ENCODE results near the gene CAMK2G.
"Not testable (repeated sequence)": the region's sequence is repeated elsewhere in the genome, so short reads cannot be mapped to it uniquely, and the experiment has no call there.

The CAMK2G gene

DNA sequence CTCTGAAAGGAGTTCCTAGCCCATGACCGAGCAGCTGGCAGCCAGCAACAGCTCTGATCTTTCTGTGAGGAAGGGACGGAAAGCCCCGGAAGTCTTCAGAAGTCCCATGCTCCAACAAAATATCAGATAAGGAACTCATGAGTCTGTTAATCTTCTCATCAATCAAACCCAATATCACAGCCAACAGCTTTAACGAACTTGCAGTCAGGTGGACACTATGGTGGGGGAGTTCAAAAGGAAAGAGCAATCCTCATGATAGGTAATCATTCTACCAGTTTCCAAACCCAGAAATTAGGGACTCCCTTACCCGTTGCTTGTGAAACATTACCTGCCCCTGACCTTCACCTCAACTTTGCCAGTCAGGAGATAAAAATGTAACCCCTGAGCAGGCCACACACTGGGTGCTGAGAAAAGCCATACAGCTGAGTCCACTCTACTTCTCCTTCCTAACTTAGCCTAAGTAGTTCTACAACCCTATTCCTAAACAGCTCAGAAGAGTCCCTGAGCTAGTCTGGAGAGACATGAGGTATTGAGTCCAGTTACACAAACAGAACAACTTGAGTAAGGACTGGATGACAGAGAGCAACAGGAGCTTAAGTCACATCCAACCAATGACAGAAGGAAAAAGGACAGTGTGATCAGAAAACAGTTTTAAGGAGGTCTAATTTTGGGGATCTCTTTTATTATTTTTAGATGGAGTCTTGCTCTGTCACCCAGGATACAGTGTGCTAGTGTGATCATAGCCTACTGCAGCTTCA lies 65.1 kb downstream of the CAMK2G start:
- no peak for FAIRE-seq

DNA sequence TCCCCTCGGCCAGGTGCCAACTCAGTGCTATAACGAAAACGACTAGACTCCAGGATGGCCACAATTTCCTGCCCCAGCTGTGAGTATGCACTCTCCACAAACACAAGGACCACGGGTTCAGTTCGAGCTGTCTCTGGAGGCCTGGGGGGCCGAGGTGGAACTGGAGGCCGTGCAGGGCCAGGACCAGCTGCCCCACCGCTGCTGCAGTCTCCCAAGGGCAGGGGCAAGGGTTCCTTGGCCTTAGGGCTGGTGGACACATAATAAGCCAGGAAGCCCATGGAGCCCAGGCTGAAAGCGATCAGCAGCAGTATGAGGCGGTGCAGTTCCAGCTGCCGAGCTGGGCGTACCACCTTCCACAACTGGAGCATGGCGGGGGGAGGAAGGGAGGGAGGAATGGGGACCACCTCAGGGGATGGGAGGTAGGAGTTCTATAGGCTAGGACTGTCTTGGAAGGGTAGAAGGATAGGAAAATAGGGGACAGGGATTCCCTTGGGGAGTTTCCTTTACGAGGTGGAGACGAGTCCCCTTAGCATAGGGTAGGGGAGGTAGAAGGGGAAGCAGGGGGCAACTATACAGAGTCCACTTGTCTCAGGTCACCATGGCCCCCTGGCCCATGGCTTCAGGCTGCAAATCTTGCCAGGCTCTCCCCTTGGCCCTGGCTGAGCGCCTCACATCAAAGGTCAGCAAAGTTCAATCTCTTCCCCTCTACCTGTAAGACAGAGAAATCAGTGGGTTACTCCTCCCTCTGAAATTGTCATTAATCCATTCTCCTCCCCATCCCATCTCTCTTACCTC lies 66.1 kb downstream of the CAMK2G start:
- FAIRE-seq = no peak

DNA sequence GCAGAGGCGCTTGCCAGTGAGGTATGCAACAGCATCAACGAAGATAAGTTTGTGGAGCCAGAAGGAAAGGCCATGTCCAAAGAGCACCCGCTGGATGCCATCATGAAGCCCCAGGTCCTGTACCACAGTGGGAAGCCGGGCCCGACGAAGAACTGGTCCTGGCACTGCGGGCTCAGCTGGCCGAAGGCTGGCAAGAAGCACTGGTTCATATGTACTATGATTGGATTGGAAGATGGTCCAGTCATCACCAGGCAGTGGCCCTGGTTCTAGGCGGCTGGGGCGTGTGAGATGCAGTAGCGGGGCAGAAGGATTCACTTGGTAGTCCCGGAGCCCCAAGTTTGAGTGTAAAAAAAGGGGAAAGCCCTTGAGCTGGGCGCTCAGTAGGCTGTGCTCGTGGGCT lies 66.9 kb downstream of the CAMK2G start:
- FAIRE-seq = no peak

DNA sequence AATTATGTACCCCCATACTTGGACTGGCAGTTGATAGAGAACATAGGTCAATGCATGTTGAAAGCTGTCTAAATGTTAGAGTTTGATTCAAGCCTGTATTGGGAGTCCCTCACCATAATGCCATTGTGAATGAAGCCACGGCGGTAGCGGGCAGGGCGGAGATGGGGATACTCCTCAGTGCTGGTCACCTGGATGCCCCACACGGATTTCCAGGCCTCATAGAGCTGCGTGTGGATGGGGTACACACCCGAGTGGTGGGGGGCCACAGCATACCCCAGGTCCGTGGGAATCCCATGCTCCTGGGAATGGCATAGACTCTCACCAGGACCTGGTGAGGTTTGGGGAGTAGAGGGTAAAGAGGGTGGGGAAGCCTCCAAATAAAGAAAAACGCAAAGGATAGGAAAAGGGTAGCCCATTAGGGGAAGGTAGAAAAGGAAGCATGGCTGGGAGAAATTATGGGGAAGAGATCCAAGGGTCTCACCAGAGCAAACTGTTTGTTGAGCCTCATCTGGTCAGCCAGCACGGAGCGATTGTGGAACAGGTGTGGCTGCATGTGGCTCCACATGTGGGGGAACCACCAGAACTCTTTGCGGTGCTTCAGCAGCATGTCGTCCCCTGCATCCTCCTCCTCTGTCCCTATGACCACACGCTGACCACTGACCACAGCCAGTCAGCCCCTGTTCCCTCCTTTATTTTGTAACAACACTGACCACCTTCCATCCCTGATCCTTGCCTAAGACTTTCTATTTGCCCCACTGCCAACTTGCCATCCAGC lies 68.0 kb downstream of the CAMK2G start:
- FAIRE-seq = no peak

DNA sequence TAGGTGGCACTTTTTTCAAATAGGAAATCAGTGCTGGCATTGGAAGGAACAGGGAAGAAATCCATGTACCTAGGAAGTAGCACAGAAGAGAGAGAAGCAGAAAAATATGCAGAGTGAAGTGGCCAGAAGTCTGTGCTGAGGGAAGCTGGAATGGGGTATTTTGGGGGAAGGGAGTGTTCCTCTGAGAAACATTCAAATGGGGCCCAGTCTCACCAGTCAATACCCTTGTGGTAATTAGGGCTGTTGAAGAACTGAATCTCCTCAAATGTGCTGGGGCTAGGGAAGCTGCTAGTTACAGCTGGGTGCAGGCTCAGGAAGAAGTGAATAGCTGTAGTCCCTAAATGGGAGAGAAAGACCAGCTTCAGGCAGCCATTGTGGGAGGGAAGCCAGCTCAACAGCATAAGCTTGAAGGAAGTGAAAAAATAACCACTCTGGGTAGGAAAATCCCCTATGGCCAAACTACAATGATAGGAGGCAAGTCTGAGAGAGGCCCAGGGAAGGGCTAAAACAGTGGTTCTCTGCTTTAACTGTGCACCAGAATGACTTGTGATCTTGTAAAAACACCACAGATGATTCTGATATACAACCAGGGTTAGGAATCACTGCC lies 70.6 kb downstream of the CAMK2G start:
- FAIRE-seq = no peak

DNA sequence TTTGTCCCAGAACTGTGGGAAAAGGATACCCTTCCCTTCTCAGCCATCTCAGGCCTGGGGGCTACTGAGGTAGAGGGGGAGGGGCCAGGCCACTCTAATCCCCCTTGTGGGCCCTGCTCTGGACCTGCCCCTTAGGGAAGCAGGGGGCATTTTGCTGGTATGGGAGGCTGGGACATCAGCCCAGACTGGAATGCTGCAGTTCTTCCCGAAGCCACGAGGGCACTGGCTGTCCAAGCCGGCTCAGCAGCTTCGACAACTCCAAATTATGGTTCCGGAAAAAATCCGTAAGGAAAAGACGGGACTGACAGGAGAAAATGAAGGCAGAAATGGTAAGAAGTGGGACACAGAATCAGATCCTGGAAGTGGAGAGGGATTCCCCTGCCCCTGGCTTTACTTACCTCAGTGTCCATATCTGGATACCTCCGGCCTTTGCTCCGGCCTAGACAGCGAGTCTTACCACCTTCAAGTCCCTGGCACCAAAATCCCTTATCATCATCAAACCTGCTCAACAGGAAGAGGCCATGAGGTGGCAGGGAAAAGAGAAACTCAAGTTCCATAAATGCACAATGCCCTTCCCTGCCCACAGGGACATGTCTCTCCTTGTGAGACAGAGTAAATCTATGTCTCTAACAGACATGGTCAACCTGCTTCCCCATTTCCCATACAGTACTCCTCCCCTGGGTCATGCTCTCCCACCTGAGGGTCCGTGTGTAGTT lies 71.9 kb downstream of the CAMK2G start:
- FAIRE-seq = no peak

DNA sequence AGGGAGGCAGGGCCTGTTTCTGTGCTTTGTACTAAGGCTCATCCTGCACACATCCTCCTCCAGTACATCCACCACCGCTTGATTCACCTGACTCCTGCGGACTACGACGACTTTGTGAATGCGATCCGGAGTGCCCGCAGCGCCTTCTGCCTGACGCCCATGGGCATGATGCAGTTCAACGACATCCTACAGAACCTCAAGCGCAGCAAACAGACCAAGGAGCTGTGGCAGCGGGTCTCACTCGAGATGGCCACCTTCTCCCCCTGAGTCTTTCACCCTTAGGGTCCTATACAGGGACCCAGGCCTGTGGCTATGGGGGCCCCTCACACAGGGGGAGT lies 73.1 kb downstream of the CAMK2G start:
- FAIRE-seq = no peak

DNA sequence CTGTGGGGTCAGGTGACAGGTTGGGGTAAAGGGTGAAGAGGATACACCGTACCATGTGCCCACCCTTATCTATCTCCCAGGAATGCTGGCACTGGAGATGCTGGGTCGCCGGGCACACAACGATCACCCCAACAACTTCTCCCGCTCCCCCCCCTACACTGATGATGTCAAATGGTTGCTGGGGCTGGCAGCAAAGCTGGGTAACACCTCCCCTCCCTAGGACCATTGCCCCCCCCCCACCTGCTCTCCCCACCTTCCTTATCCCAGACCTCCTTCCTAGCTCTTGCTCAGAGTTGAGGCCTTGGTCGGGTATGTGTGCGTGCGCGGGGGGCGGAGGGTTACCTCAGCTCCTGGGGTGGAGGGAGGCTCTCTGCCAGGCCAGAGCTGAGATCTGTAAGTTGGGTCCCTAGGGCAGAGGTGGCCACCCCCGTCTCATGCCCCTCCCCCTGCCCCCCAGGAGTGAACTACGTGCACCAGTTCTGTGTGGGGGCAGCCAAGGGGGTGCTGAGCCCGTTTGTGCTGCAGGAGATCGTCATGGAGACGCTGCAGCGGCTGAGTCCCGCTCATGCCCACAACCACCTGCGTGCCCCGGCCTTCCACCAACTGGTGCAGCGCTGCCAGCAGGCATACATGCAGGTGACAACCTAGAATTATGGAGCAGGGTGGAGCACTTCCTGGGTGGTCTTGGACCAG lies 73.6 kb downstream of the CAMK2G start:
- FAIRE-seq = no peak

DNA sequence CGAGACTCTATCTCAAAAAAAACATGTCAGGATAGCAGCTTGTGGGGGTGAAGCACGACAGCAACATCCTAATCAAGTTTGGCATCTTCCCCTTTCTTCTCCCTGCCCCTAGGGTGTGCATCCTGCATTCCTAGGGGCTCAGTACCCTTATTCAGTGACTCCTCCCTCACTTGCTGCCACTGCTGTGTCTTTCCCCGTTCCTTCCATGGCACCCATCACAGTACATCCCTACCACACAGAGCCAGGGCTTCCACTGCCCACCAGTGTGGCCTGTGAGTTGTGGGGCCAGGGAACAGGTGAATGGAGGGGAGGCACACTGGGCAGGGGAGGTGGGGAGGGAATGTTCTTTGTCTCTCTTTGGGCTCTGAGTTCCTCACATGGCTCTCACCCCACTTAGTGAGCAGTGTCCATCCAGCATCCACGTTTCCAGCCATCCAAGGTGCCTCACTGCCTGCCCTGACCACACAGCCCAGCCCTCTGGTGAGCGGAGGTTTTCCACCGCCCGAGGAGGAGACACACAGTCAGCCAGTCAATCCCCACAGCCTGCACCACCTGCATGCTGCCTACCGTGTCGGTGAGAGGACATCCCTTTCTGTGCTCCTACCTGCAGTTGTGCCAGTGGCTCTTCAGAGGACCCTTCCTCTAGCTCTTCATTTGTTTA lies 74.3 kb downstream of the CAMK2G start:
- no peak for FAIRE-seq

DNA sequence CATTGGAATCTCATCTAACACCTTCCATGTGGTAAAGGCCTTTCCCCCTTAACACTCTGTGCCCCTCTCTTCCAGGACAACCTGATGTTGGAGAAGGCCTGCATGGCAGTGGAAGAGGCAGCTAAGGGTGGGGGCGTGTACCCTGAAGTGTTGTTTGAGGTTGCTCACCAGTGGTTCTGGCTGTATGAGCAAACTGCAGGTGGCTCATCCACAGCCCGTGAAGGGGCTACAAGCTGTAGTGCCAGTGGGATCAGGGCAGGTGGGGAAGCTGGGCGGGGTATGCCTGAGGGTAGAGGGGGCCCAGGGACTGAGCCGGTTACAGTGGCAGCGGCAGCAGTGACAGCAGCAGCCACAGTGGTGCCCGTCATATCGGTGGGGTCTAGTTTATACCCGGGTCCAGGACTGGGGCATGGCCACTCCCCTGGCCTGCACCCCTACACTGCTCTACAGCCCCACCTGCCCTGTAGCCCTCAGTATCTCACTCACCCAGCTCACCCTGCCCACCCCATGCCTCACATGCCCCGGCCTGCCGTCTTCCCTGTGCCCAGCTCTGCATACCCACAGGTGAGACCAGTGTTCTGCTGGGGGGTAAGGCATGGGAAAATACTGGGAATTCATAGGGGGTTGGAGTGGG lies 75.3 kb downstream of the CAMK2G start:
- no peak for FAIRE-seq

DNA sequence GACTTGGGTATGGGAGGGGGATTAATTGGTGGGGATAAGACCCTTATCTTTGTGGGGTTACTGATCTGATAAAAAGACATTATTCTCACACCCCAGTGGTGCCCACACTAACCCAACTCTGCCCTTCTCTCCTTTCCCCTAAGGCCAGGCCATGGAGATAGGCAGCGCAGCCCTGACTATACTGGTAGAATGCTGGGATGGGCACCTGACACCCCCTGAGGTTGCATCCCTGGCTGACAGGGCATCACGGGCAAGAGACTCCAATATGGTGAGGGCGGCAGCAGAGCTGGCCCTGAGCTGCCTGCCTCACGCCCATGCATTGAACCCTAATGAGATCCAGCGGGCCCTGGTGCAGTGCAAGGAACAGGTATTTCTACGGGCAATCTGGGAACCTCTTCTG lies 76.3 kb downstream of the CAMK2G start:
- FAIRE-seq = no peak

DNA sequence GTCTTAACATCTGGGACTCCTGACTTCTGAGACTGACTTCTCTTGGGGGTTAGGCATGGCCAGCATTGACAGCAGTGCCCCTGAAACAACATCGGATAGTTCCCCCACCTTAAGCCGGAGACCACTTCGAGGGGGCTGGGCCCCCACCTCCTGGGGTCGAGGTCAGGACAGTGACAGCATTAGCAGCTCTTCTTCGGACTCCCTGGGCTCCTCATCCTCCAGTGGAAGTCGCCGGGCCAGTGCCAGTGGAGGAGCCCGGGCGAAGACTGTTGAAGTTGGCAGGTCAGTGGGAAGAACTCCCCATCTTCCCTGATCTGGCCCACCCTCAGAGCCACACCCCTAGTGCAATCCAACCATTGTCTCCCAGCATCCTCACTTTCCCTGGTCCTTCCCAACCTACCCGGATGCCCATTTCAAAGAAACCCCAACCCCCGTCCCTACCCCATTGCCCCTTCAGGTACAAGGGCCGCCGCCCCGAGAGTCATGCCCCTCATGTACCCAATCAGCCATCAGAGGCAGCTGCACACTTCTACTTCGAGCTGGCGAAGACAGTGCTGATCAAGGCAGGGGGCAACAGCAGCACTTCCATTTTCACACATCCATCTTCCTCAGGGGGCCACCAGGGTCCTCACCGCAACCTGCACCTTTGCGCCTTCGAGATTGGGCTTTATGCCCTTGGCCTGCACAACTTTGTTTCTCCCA lies 76.9 kb downstream of the CAMK2G start:
- no peak for FAIRE-seq

DNA sequence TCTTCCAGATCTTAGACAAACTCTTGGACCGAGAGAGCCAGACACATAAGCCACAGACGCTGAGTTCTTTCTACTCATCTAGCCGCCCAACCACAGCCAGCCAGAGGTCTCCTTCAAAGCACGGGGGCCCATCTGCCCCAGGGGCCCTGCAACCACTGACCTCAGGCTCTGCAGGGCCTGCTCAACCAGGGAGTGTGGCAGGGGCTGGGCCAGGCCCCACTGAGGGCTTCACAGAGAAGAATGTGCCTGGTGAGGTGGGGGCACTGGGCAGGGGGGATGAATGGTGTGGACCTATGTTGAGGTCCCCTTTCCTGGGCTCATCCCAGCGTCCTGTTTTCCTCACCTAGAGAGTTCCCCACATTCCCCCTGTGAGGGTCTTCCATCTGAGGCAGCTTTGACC lies 77.6 kb downstream of the CAMK2G start:
- no peak for FAIRE-seq

DNA sequence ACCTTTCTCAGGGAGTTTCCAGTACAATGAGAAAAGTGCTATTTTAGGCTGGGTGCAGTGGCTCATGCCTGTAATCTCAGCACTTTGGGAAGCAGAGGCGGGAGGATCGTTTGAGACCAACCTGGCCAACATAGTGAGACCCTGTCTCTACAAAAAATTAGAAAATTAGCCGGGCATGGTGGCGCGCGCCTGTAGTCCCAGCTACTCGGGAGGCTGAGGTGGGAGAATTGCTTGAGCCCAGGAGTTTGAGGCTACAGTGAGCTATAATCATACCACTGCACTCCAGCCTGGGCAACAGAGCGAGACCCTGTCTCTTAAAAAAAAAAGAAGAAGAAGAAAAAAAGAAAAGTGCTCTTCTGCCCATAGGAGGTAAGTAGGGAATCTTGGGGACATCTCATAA lies 78.3 kb downstream of the CAMK2G start:
- FAIRE-seq = not testable (repeated sequence)

DNA sequence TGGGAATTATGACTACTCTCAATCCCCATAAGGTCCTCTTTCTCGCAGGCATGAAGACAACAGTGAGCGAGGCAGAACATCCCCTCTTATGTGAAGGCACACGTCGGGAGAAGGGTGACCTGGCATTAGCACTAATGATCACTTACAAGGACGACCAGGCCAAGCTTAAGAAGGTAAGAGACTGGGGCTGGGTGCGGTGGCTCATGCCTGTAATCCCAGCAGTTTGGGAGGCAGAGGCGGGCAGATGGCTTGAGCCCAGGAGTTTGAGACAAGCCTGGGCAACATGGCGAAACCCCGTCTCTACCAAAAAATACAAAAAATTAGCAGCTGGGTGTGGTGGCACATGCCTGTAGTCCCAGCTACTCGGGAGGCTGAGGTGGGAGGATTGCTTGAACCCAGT lies 78.9 kb downstream of the CAMK2G start:
- not testable (repeated sequence) for FAIRE-seq

DNA sequence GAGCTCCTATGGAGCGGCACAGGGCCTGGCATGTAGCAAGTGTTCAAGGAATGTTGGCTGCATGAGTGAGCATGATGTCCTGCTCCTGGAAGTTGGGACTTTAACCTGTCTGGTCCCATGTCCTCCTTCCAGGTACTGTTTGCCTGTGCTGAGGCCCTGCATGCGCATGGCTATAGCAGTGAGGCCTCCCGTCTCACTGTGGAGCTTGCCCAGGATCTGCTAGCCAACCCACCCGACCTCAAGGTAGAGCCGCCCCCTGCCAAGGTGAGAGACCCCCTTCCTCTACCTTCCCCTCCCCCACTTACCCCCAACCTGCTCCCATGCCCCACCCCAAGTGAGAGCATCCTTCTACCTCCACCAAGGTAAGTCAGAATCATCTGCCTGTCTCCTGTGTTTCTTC lies 80.9 kb downstream of the CAMK2G start:
- no peak for FAIRE-seq

DNA sequence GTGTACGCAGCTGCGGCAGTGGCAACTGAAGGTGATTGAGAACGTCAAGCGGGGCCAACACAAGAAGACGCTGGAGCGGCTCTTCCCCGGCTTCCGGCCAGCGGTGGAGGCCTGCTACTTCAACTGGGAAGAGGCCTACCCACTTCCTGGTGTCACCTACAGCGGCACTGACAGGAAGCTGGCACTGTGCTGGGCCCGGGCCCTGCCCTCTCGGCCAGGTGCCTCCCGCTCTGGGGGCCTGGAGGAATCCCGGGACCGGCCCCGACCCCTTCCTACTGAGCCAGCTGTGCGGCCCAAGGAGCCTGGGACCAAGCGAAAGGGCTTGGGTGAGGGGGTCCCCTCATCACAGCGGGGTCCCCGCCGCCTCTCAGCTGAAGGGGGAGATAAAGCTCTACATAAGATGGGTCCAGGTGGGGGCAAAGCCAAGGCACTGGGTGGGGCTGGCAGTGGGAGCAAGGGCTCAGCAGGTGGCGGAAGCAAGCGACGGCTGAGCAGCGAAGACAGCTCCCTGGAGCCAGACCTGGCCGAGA lies 82.4 kb downstream of the CAMK2G start:
- FAIRE-seq = no peak

DNA sequence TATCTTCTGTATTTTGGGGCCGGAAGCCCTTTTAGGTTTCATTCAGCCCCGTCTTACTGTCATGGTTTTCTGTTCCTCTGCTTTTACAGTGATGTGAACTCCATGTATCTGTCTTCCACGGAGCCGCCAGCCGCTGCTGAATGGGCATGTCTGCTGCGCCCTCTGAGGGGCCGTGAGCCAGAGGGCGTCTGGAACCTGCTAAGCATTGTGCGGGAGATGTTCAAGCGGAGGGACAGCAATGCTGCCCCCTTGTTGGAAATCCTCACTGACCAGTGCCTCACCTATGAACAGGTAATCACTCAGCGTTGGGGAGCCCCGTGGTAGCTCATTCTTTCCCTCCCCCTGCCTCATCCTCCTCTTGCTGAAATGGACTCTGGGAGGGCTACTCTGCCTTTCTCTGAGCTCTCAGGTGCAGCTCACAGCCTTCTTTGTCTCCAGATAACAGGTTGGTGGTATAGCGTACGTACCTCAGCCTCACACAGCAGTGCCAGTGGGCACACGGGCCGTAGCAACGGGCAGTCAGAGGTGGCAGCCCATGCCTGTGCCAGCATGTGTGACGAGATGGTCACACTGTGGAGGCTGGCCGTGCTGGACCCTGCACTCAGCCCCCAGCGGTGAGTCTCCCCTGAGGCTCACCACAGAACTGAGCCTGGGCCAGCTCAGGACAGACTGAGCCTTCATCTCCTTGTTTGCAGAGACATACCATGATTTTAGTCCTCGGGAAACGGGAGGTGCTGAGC lies 83.3 kb downstream of the CAMK2G start:
- no peak for FAIRE-seq

DNA sequence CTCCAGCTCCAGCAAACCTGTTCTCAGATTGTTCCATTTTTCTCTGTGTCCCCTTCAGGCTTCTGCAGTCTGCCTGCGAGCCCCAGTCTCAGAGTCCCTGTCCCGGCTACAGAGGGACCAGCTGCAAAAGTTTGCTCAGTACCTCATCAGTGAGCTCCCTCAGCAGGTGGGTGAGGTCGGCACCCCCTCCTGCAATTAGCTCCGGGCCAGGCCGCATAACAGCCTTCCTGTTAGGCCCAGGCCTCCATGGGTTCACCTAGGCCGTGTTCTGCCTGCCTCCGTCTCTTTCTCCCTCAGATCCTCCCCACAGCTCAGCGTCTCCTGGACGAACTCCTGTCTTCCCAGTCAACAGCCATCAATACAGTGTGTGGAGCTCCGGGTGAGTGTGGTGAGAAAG lies 84.7 kb downstream of the CAMK2G start:
- FAIRE-seq = no peak

Measured in TTC549 (cell line).